GM19455 (cell line): ENCODE measurements around the gene STK40.

Source experiments
- ATAC-seq: cut with Tn5 transposase; IDR thresholded peaks from one replicate; pipeline ENCODE4 v1.9.1; 2021; ENCODE audit not compliant: unreplicated experiment

Gene STK40

DNA sequence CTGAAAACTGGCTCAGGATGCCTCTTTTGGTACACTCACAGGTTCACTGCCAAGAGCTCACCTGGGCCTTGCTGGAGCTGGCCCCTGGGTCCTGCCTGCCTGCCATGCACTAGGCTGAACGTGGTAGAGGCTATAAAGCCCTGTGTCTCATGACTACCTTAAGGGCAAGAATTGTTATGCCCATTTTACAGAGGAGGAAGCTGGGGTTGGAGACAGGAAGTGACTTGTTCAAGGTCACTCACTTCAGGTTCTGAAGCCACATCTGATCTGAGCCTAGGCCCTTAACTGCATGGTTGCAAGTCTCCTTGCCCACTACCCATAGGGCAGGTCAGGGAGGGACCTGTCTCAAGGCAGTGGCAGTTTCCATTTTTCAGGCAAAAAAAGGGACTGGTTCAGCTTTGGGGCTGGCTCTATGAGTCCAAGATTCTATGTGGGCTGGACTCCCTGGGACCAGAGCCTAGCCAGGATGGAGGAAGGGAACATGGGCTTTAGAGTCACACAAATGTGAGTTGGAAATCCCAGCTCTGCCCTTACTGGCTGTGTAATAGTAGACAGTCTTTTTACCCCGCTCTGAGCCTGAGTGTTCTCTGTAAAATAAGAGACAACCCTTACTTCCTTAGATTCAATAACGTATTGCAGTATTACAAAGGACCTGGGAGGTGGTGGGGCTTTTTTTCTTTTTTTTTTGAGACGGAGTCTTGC is 7.8 kb downstream of the STK40 start:
- ATAC-seq: no peak

GRCh38 chr1:36372617-36373016 is 13.1 kb downstream of the STK40 start:
- ATAC-seq: no peak

GRCh38 chr1:36369061-36369861 is 16.5 kb downstream of the STK40 start:
- ATAC-seq: no peak

DNA sequence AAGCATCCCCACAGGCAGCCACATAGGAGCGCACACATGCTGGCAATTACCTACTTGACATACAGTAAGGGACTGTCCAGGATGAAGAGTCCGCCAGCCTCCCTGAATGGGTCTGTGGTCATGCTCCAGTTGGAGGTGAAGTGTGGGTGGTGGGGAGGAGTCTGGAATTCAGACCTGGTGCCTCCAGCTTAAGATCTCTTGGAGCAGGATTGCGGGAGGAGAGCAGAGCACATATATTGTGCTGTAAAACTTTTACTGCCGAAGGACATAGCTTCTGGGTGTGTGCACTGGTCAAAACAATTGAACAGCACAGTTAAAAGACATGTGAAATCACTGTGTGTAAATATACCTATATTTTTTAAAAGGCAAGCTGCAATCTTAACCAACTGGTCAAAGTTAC is 17.9 kb downstream of the STK40 start:
- ATAC-seq: no peak

DNA sequence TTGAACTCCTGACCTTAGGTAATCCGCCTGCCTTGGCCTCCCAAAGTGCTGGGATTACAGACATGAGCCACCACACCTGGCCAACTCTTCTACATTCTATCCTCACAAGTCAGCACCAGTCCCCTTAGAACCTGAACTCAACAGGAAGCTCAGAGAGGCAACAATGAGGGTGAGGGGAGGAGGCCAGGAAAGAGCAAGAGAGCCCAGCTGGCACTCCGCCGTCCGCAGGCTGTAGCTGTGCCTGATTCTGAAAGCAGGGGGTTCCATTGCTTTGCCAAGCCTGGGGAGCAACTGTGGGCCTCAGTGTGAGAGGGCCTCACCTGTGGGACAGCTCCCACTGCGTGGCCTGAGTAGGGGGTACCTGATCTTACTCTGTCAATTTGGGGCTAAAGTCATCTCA is 18.7 kb downstream of the STK40 start:
- no peak for ATAC-seq

DNA sequence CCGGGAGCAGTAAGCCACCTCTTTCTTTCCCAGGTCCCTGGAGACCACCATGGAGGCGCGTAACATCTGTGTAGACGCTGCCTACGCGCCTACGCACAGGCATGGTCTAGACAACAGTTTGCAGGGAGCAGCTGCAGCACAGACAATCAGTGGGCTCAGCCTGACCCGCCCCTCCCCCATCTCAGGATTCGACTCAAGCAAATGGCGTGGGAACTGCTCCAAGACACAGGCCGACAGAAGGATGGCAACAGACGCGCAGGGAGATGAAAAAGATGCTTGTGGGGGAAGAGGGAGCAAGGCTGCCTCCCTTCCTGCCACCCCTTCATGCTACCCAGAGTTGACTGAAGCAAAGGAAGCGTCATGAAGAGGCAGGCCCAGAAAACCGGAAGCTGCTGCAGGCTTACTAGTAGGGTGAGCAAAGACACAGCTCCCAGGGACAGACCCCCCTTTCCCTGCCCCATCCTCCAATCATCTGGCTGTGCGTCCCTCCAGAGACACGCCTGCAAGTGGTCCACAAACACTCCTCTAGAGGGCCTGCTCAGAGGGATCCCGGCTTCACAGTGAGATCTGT is 19.5 kb downstream of the STK40 start:
- ATAC-seq: no peak

GRCh38 chr1:36365381-36365780 is 20.3 kb downstream of the STK40 start:
- ATAC-seq: no peak

- ATAC-seq: no peak
These were observed 25.7 kb downstream of the STK40 start for GRCh38 chr1:36359911-36360550.

GRCh38 chr1:36359383-36359782 is 26.3 kb downstream of the STK40 start:
- no peak for ATAC-seq

- ATAC-seq: no peak
These were observed 27.1 kb downstream of the STK40 start for GRCh38 chr1:36358514-36359084.

- ATAC-seq: no peak
These were observed 29.9 kb downstream of the STK40 start for GRCh38 chr1:36355811-36356210.

DNA sequence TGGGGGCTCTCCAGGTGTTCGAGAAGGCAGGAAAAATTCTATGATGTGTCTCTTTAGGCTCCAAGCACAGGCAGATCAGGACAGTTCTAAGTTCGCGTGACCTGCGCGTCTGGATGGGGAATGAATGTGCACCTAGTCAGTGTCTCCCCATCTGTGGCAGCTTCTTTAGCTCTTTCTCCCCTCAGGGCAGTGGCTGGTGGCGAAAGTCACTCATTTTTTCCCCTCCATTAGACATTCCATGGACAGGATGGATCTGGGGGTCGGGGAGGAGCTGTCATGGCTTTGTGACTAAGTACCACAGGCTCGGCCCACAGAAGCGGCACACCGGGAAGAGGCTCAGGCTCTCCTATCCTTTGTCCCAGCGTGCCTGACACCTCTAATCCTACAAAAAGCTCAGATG is 31.2 kb downstream of the STK40 start:
- no peak for ATAC-seq

GRCh38 chr1:36352910-36353878 is 32.5 kb downstream of the STK40 start:
- ATAC-seq: no peak

GRCh38 chr1:36352125-36352909 is 33.4 kb downstream of the STK40 start:
- no peak for ATAC-seq

GRCh38 chr1:36351227-36351977 is 34.3 kb downstream of the STK40 start:
- no peak for ATAC-seq

DNA sequence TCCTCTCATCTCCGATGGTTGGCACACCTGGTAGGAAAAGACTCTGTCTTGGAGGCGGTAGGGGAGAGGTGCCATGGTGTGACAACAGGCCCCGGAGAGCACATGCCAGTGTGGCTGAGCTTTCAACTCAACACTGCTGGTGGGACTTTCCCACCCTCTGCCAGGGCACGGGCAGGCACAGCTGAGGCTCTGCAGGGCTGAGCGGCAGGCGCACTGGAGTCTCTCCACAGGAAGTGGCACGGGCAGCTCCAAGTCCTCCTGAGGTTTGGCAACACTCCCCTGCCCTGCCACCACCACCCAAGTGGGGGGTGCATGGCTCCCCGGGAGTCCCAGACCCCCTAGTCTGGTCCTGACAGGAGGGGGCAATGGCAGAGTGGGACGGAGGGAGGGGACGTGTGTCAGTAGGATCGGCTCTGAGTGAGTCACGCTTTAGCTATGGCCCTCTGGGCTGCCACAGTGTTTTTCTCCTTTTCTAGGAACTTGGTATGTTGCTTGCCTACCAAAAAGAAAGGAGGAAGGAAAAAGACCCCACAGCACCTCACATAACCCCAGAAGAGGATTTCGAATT is 35.0 kb downstream of the STK40 start:
- ATAC-seq: no peak

GRCh38 chr1:36349839-36350238 is 35.9 kb downstream of the STK40 start:
- no peak for ATAC-seq

- no peak for ATAC-seq
These were observed 36.5 kb downstream of the STK40 start for GRCh38 chr1:36349241-36349671.
